Prostate gland (tissue), 2 donors: Measurements from ENCODE around the gene ARMC12. TPM values are rescaled to one million over a fixed set of nuclear protein-coding genes. Genes with fewer than 3 reads are reported as not detected.

ENCODE experiments used
- DNase-seq: peaks from one replicate; pipeline ENCODE4 v3.0.0-alpha.2; 2019; ENCODE audit warnings: low spot score
- H3K27ac ChIP-seq, 2 donors: fragments of 200-600 bp; sonication (generic); 2 replicates each; pipeline ENCODE4 v1.5.1; 2017 to 2019
- H3K27me3 ChIP-seq: fragments of 200-600 bp; sonication (generic); replicated peaks from 2 replicates; pipeline ENCODE4 v1.5.1; 2019; ENCODE audit not compliant: insufficient read depth
- H3K36me3 ChIP-seq, 2 donors: fragments of 200-600 bp; sonication (generic); 1 replicate in 1 of 2; 2 replicates in 1 of 2; pipeline versions ENCODE4 v1.5.1 to v1.8.1; 2017 to 2019
- H3K4me1 ChIP-seq: fragments of 200-600 bp; sonication (generic); replicated peaks from 2 replicates; pipeline ENCODE4 v1.5.1; 2019
- H3K4me3 ChIP-seq, 2 donors: fragments of 200-600 bp; sonication (generic); 2 replicates each; pipeline ENCODE4 v1.5.1; 2017 to 2019
- H3K9me3 ChIP-seq: fragments of 200-600 bp; sonication (generic); 2 replicates; pipeline ENCODE4 v1.5.1; 2017
- POLR2A ChIP-seq: fragments of 450-650 bp; IDR thresholded peaks from one replicate; pipeline ENCODE4 v1.6.1; 2016; ENCODE audit warnings: antibody characterized with exemption, mild to moderate bottlenecking
- POLR2AphosphoS5 ChIP-seq: sonication (generic); formaldehyde crosslinking; IDR thresholded peaks from one replicate; pipeline ENCODE4 v1.6.1; 2017; ENCODE audit warnings: antibody characterized with exemption
- WGBS: methylation state at CpG from one replicate; pipeline ENCODE4 v1.1.5; 2018; 5-methylcytosine and 5-hydroxymethylcytosine counted together
- intact Hi-C: fragments of 100-400 bp; cut with DNase I; formaldehyde crosslinking; loops from one replicate; pipeline ENCODE4 v1.14.2; 2022
- total RNA-seq, 2 donors: library from RNA; depleted of rRNA; stranded (reverse); fragments of >200 nt; gene quantifications; one replicate each; pipeline ENCODE4 v1.1.0, GENCODE V29; 2016
- TF ChIP-seq, protein P1 (sequence below), 4 experiments: fragments of 200-600 bp in 2 of 4; fragments of 450-650 bp in 2 of 4; sonication (generic) in 2 of 4; IDR thresholded peaks; 1 replicate in 3 of 4; 2 replicates in 1 of 4; pipeline ENCODE4 v1.5.1; 2016 to 2019; ENCODE audit warnings: antibody characterized with exemption in 4 of 4, mild to moderate bottlenecking in 2 of 4, moderate library complexity in 2 of 4

Gene ARMC12
- total RNA-seq, 2 donors from 2014 or later = 1.7 to 4.4 TPM

DNA sequence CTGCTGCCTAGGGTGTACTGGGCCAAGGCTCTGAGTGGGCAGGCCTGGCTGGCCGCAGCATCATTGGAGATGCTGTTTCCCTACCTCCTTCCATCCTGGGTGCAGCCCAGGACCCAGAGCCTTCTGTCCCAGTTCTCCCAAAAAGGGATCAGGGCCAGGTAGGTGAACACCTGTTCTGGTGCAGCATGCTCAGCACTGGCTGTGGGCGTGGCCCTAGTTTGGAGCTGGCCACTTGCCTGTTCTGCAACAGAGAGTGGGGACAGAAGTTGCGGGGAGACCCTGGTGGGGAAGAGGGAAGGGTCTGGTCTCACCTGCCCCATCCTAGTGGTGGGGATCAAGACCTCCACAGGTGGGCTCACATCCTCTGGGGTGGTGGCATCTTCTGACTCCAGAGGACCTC, 1.4 kb upstream of the ARMC12 start:
- intact Hi-C loops = loop anchor here (10.0 kb wide), 1 partner anchor 391 kb away; the partner anchor contains the start of gene PPARD
- Histone ChIP-seq H3K4me3 (no peak overlapping the region), H3K36me3 (no peaks in the 10 kb centered on the region), H3K27me3 (no peaks in the 10 kb centered on the region), H3K9me3 (no peaks in the 10 kb centered on the region), H3K27ac (peak overlapping the region; percentile 99 to 100), H3K4me1 (peaks cover 30% of the 10 kb centered on the region)
- TF ChIP-seq, protein P1, sequence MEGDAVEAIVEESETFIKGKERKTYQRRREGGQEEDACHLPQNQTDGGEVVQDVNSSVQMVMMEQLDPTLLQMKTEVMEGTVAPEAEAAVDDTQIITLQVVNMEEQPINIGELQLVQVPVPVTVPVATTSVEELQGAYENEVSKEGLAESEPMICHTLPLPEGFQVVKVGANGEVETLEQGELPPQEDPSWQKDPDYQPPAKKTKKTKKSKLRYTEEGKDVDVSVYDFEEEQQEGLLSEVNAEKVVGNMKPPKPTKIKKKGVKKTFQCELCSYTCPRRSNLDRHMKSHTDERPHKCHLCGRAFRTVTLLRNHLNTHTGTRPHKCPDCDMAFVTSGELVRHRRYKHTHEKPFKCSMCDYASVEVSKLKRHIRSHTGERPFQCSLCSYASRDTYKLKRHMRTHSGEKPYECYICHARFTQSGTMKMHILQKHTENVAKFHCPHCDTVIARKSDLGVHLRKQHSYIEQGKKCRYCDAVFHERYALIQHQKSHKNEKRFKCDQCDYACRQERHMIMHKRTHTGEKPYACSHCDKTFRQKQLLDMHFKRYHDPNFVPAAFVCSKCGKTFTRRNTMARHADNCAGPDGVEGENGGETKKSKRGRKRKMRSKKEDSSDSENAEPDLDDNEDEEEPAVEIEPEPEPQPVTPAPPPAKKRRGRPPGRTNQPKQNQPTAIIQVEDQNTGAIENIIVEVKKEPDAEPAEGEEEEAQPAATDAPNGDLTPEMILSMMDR (IDR thresholded peaks at IDR 0.05) = no peak
- 89% methylated on average over 3 of the region's 3 CpGs for WGBS
- peak; percentile 38 for DNase-seq

DNA sequence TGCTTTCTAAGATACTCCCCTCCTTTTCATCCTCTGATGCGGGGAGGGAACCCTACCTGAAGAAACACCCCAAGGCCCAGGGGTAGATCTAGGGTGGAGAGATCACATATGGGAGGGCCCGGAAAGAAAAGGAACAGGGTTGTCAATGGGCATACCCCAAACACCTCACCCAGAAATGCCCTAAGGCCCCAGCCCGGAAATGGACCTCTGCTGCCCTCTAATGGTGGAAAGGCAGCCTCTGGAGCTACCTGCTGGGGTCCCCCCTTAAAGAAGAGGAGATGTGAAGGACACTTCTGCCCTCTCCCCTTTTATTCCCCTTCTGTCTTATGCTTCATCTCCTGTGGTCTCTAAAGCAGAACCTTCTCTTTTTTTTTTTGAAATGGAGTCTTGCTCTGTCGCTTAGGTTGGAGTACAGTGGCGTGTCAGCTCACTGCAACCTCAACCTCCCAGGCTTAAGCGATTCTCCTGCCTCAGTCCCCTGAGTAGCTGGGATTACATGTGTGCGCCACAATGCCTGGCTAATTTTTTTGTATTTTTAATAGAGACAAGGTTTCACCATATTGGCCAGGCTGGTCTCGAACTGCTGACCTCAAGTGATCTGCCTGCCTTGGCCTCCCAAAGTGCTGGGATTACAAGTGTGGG, 458 bp upstream of the ARMC12 start:
- Histone ChIP-seq H3K4me1 (peaks cover 22% of the 10 kb centered on the region), H3K4me3 (no peak overlapping the region), H3K27me3 (no peaks in the 10 kb centered on the region), H3K9me3 (no peaks in the 10 kb centered on the region), H3K36me3 (no peaks in the 10 kb centered on the region), H3K27ac (peak overlapping the region; percentile 99 to 100)
- intact Hi-C loops = loop anchor here (2.0 to 10.0 kb wide), 2 partner anchors 154 to 392 kb away; partner anchors contain the start of gene PPARD
- peak; percentile 76 for DNase-seq
- 63% methylated on average over 8 of the region's 8 CpGs for WGBS
- TF ChIP-seq POLR2A = no peak
- TF ChIP-seq POLR2AphosphoS5 = peak; percentile 58
- TF ChIP-seq, protein P1 (IDR thresholded peaks at IDR 0.05) = peak; percentile 83 to 95 (median 92)

GRCh38 chr6:35737413-35738211, 780 bp downstream of the ARMC12 start:
- 55% methylated on average over 16 of the region's 16 CpGs for WGBS
- TF ChIP-seq POLR2A (no peak), POLR2AphosphoS5 (peak; percentile 77)
- TF ChIP-seq, protein P1 (IDR thresholded peaks at IDR 0.05) = peak; percentile 77 to 99 (median 92)
- H3K27ac ChIP-seq = no peak overlapping the region
- no peak overlapping the region for H3K4me3 ChIP-seq
- peak; percentile 54 for DNase-seq
- no peaks in the 10 kb centered on the region for H3K27me3 ChIP-seq
- H3K9me3 ChIP-seq = no peaks in the 10 kb centered on the region
- intact Hi-C loops = loop anchor here (1.0 to 10.0 kb wide), 3 partner anchors 155 to 393 kb away; partner anchors contain the start of gene PPARD
- H3K4me1 ChIP-seq = peaks cover 19% of the 10 kb centered on the region
- H3K36me3 ChIP-seq = no peaks in the 10 kb centered on the region

- intact Hi-C loops = loop anchor here (10.0 kb wide), 1 partner anchor 395 kb away; the partner anchor contains the start of gene PPARD
- no peak overlapping the region for H3K4me3 ChIP-seq
- no peak for DNase-seq
- H3K27ac ChIP-seq = no peak overlapping the region
- no peaks in the 10 kb centered on the region for H3K27me3 ChIP-seq
- WGBS = 66% methylated on average over 5 of the region's 5 CpGs
- no peaks in the 10 kb centered on the region for H3K9me3 ChIP-seq
- peaks cover 2% of the 10 kb centered on the region for H3K4me1 ChIP-seq
- TF ChIP-seq POLR2AphosphoS5 (no peak), POLR2A (no peak)
- TF ChIP-seq, protein P1 (IDR thresholded peaks at IDR 0.05) = no peak
- H3K36me3 ChIP-seq = no peaks in the 10 kb centered on the region
Observed at GRCh38 chr6:35739645-35740524, 3.1 kb downstream of the ARMC12 start.
